ENCODE measurements around the gene CRYBG1. TPM values are rescaled to one million over a fixed set of nuclear protein-coding genes. Genes with fewer than 3 reads are reported as not detected.

CRYBG1 gene
- total and polyA plus RNA-seq, 10 of the 15 experiments (the other 5 are each of a cell fraction or from before 2014, with no cell fraction given), result 6.5 to 57.0 (median 25.2) TPM

DNA sequence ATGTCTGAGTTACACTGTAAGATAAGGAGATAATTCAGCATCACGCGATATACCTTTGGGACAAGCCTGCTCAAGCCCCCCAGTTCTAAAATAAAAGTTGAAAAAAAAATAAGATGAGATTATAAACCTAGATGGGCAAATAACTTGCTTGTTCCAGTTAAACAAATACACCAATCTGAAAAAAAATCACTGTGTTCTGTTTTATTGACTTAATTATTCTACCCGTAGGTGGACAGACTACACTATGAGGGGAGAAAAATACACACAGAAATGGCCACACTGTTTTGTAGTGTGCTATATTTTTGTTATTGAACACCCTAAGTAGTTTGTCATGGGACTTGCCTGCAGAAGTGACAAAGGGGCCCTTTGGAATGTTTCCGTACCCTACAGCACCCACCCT is 70.9 kb downstream of the CRYBG1 start:
- no peaks in the 10 kb centered on the region for H3K4me1 ChIP-seq (ENCODE audit: control insufficient read depth, insufficient read depth, low read length)
- TF ChIP-seq FOS (IDR thresholded peaks at IDR 0.05; ENCODE audit: borderline replicate concordance, extremely low read depth, insufficient read length) (no peak), GABPA (IDR thresholded peaks at IDR 0.05; ENCODE audit: low read depth) (no peak), PBX3 (IDR thresholded peaks at IDR 0.05; ENCODE audit: insufficient replicate concordance, low read depth, low read length) (no peak), LARP7 (IDR thresholded peaks at IDR 0.05) (no peak), TARDBP (IDR thresholded peaks at IDR 0.05; ENCODE audit: borderline replicate concordance) (no peak), BACH1 (IDR thresholded peaks at IDR 0.05; ENCODE audit: borderline replicate concordance) (no peak), TCF12 (IDR thresholded peaks at IDR 0.05; ENCODE audit: low read depth, low read length) (no peak), ZZZ3 (IDR thresholded peaks at IDR 0.05; ENCODE audit: control insufficient read depth, insufficient read length, low read depth) (no peak), SMARCA5 (IDR thresholded peaks at IDR 0.05) (no peak), USF1 (IDR thresholded peaks at IDR 0.05; ENCODE audit: borderline replicate concordance, extremely low read length, insufficient read depth, low read depth, low read length) (no peak), E4F1 (IDR thresholded peaks at IDR 0.05; ENCODE audit: borderline replicate concordance, partially characterized antibody) (no peak), TAF1 (IDR thresholded peaks at IDR 0.05; ENCODE audit: borderline replicate concordance, low read depth, low read length) (no peak), POLR2AphosphoS5 (IDR thresholded peaks at IDR 0.05; ENCODE audit: low read length) (no peak), HSF1 (IDR thresholded peaks at IDR 0.05; ENCODE audit: low read depth, low read length) (no peak), FOXK2 (IDR thresholded peaks at IDR 0.05) (no peak), SRF (IDR thresholded peaks at IDR 0.05; ENCODE audit: low read depth in 2 of 2, low read length in 2 of 2) (no peak), HDGF (IDR thresholded peaks at IDR 0.05) (no peak)
- 94% methylated on average over 4 of the region's 4 CpGs for WGBS (ENCODE audit: insufficient coverage, insufficient replicate concordance, low lambda C conversion rate, missing lambda C conversion rate)
- H4K20me1 ChIP-seq (ENCODE audit: control insufficient read depth, insufficient read depth), result no peaks in the 10 kb centered on the region
- no peak overlapping the region for H3K27ac ChIP-seq (ENCODE audit: control insufficient read depth, insufficient read depth)
- no peak overlapping the region for H3K4me3 ChIP-seq
- ChIA-PET SMC1A (ENCODE audit: uncharacterized antibody, unreplicated experiment) (interaction anchor here (0.7 to 1.4 kb wide), 2 partner anchors 11 to 31 kb away, joined by 3 to 4 read pairs; no protein-coding TSS in a partner anchor), POLR2A (no interaction called here), CTCF (interaction anchor here (1.3 kb wide), 1 partner anchor 92 kb away, joined by 4 read pairs; no protein-coding TSS in a partner anchor), RAD21 (ENCODE audit: unreplicated experiment) (no interaction called here)
- DNase-seq (ENCODE audit: low read depth, low spot score), result no peak
- no peak for ATAC-seq
- peaks cover 2% of the 10 kb centered on the region in 2 experiments; a peak in 1 of 4 replicates for H3K27me3 ChIP-seq (replicated peaks in 1 of 2; ENCODE audit: control insufficient read depth in 2 of 2, insufficient read depth in 2 of 2, low read length in 1 of 2)
- no peaks in the 10 kb centered on the region for H3K36me3 ChIP-seq (ENCODE audit: control insufficient read depth in 2 of 2, insufficient read depth in 2 of 2, low read length in 1 of 2)
- intact Hi-C loops (cut with micrococcal nuclease; ENCODE audit: unreplicated experiment) (no loop called here), in situ Hi-C loops (cut with MboI) (no loop called here)
- no peak overlapping the region for H2AFZ ChIP-seq (ENCODE audit: control insufficient read depth, low read depth, low read length)
- H3K4me2 ChIP-seq (ENCODE audit: control insufficient read depth, insufficient read depth), result no peak overlapping the region
- H3K79me2 ChIP-seq (ENCODE audit: control insufficient read depth, insufficient read depth, low read length), result no peaks in the 10 kb centered on the region
- no peak for FAIRE-seq
- H3K9me3 ChIP-seq (replicated peaks; ENCODE audit: control insufficient read depth, insufficient read depth, low read length), result no peaks in the 10 kb centered on the region
- BruUV-seq (replicated peaks), result no TSS peak
- H3K9ac ChIP-seq (ENCODE audit: control insufficient read depth, insufficient read depth, low read length), result no peak overlapping the region
